Esophagus squamous epithelium (tissue), 4 donors: ENCODE data around the gene ADORA2A.

ENCODE experiments used
- POLR2A ChIP-seq, 4 donors: fragments of 450-650 bp; IDR thresholded peaks; one replicate each; pipeline ENCODE4 v1.6.1; 2017; ENCODE audit warnings: antibody characterized with exemption in 4 of 4, mild to moderate bottlenecking in 4 of 4, moderate library complexity in 3 of 4
- TF ChIP-seq, protein P1 (sequence below), 6 experiments: fragments of 450-650 bp in 4 of 6; fragments of 200-600 bp in 2 of 6; sonication (generic) in 2 of 6; IDR thresholded peaks; one replicate each; pipeline ENCODE4 v1.5.1; 2016 to 2019; ENCODE audit warnings: antibody characterized with exemption in 6 of 6, mild to moderate bottlenecking in 4 of 6, moderate library complexity in 4 of 6

DNA sequence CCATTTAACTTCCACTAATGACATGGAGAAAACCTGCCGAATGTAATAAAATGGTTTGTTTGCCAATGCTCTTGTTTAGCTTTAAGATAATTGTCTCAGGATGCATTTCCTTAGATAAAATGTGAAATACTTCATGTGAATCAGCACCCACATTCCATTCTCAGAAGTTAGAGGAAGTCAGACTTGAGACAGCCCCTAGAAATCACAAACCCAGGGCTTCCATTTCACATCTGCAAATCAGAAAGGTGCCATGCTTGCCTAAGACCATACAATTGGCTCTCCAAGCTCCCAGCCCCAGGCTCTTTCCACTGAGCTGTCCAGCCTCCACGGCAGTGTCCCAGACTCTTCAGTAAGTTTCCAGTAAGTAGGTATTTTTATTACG, 35.6 kb upstream of the ADORA2A start:
- TF ChIP-seq POLR2A (IDR thresholded peaks at IDR 0.05): no peak
- TF ChIP-seq, protein P1, sequence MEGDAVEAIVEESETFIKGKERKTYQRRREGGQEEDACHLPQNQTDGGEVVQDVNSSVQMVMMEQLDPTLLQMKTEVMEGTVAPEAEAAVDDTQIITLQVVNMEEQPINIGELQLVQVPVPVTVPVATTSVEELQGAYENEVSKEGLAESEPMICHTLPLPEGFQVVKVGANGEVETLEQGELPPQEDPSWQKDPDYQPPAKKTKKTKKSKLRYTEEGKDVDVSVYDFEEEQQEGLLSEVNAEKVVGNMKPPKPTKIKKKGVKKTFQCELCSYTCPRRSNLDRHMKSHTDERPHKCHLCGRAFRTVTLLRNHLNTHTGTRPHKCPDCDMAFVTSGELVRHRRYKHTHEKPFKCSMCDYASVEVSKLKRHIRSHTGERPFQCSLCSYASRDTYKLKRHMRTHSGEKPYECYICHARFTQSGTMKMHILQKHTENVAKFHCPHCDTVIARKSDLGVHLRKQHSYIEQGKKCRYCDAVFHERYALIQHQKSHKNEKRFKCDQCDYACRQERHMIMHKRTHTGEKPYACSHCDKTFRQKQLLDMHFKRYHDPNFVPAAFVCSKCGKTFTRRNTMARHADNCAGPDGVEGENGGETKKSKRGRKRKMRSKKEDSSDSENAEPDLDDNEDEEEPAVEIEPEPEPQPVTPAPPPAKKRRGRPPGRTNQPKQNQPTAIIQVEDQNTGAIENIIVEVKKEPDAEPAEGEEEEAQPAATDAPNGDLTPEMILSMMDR (IDR thresholded peaks at IDR 0.05): no peak
